ENCODE data around the gene RBM25.
A peak's percentile ranks its signal among the peaks of the same experiment; 100 is the strongest.

The RBM25 gene

DNA sequence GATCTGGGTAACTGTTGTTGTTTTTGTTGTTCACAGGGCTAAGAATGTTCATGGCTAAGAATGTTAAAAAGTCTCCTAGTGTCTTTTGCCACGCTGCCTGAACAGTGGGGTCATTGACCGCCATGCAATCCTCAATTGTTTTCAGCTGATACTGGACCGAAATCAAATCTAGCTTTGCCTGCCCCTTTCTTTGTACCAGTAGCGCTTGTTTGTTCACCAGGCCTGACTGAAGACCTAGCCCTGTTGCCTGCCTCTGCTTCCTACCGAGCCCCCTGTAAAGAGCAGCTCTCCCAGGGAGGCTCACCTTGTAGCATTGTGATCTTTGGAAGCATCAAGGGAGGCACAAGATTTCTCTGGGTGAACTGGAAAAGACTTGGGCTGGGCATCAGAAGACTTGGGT lies 84.7 kb downstream of the RBM25 start:
- DNase-seq (ENCODE audit: low read depth in 2 of 2) = no peak
- TF ChIP-seq, protein P1, sequence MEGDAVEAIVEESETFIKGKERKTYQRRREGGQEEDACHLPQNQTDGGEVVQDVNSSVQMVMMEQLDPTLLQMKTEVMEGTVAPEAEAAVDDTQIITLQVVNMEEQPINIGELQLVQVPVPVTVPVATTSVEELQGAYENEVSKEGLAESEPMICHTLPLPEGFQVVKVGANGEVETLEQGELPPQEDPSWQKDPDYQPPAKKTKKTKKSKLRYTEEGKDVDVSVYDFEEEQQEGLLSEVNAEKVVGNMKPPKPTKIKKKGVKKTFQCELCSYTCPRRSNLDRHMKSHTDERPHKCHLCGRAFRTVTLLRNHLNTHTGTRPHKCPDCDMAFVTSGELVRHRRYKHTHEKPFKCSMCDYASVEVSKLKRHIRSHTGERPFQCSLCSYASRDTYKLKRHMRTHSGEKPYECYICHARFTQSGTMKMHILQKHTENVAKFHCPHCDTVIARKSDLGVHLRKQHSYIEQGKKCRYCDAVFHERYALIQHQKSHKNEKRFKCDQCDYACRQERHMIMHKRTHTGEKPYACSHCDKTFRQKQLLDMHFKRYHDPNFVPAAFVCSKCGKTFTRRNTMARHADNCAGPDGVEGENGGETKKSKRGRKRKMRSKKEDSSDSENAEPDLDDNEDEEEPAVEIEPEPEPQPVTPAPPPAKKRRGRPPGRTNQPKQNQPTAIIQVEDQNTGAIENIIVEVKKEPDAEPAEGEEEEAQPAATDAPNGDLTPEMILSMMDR (IDR thresholded peaks at IDR 0.05; ENCODE audit: low read depth, low read length) = no peak
- no peak overlapping the region for H3K4me3 ChIP-seq (replicated peaks in 1 of 2; ENCODE audit: low read depth in 2 of 2, low read length in 2 of 2)

DNA sequence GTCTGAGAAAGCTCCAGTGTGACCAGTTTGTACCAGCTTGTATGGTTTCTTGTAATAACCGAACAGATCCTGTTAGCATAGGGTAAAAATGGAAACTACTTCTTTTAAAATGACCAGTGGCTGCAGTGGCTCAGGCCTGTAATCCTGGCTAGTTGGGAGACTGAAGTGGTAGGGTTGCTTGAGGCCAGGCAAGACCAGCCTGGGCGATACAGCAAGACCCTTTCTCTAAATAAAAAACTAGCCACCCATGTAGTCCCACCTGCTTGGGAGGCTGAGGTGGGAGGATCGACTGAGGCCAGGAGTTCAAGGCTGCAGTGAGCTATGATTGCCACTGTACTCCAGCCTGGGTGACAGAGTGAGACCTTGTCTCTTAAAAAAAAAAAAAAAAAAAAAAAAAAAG lies 85.3 kb downstream of the RBM25 start:
- DNase-seq (ENCODE audit: low read depth in 2 of 2) = no peak
- no peak overlapping the region for H3K4me3 ChIP-seq (replicated peaks in 1 of 2; ENCODE audit: low read depth in 2 of 2, low read length in 2 of 2)
- TF ChIP-seq, protein P1 (IDR thresholded peaks at IDR 0.05; ENCODE audit: low read depth, low read length) = no peak

DNA sequence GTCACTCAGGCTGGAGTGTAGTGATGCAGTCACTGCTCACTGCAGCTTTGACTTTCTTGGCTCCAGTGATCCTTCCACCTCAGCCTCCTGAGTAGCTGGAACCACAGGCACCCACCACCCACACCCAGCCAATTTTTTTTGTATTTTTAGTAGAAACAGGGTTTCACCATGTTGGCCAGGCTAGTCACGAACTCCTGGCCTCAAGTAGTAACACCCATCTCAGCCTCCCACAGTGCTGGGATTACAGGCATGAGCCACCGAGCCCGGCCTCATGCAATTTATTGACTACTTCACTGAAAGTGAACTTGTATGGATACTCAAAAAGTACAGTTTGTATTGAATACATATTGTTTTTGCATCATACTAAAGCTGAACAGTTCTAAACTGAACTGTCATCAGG lies 87.0 kb downstream of the RBM25 start:
- DNase-seq (ENCODE audit: low read depth in 2 of 2) = no peak
- TF ChIP-seq, protein P1 (IDR thresholded peaks at IDR 0.05; ENCODE audit: low read depth, low read length) = no peak
- H3K4me3 ChIP-seq (replicated peaks in 1 of 2; ENCODE audit: low read depth in 2 of 2, low read length in 2 of 2) = no peak overlapping the region

DNA sequence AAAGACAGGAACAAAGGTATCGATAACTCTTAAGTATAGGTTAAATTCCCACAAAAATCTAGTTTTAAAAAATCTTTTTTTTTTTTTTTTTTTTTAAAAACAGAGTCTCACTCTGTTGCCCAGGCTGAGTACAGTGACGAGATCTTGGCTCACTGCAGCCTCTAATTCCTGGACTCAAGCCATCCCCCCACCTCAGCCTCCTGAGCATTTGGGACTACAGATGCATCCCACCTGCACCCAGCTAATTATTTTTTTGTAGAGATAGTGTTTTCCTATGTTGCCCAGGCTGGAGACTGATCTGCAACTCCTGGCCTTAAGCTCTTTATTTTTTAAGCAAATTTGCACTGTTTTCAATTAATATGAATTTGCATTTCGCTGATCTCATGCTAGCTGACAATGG lies 87.8 kb downstream of the RBM25 start:
- TF ChIP-seq, protein P1 (IDR thresholded peaks at IDR 0.05; ENCODE audit: low read depth, low read length) = no peak

DNA sequence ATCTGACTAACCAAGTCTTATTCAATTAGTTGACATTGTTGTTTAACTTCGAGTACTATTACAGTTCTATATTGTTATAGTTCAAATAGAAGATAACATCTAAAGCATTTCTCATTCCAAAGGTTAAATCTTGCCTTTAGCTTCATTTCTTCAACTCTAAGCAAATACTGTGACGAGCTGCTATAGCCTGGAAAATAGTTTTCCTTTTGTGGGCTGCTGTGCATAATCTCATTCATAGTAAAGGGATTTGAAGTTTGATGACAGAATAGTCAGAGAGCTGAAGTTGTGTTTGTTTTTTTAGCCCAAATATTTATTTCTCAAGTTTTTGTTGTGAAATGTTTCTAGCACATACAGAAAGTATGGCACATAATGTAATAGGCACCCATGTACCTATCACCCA lies 91.4 kb downstream of the RBM25 start:
- TF ChIP-seq, protein P1 (IDR thresholded peaks at IDR 0.05; ENCODE audit: low read depth, low read length) = no peak
- H3K4me3 ChIP-seq (replicated peaks in 1 of 2; ENCODE audit: low read depth in 2 of 2, low read length in 2 of 2) = no peak overlapping the region
- DNase-seq (ENCODE audit: low read depth in 2 of 2) = peak in 1 of 2 donors; percentile 10

More for the DNA sequence above, 87.8 kb downstream of the RBM25 start:
- DNase-seq (ENCODE audit: low read depth in 2 of 2) = no peak
- no peak overlapping the region for H3K4me3 ChIP-seq (replicated peaks in 1 of 2; ENCODE audit: low read depth in 2 of 2, low read length in 2 of 2)

DNA sequence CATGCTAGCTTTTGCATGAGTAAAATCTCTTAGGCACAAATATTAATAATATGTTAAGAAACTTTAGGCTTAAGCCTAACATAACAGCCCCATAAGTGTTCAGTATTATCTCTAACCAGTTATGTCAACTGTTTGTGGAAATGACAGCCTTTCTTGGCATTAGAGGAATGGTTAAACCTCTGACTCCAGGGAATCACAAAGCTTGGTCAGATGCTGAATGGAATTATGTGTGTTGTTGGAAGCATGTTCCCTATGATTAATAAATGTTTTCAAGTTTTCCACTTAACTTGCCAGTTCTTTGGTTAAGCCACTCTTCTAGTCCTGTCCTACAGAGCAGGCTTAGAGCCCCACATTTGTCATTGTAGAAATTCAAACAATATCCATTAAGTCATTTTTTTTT lies 94.9 kb downstream of the RBM25 start:
- peak; percentile 58 to 77 for DNase-seq (ENCODE audit: low read depth in 2 of 2)
- TF ChIP-seq, protein P1 (IDR thresholded peaks at IDR 0.05; ENCODE audit: low read depth, low read length) = no peak
- no peak overlapping the region for H3K4me3 ChIP-seq (replicated peaks in 1 of 2; ENCODE audit: low read depth in 2 of 2, low read length in 2 of 2)

DNA sequence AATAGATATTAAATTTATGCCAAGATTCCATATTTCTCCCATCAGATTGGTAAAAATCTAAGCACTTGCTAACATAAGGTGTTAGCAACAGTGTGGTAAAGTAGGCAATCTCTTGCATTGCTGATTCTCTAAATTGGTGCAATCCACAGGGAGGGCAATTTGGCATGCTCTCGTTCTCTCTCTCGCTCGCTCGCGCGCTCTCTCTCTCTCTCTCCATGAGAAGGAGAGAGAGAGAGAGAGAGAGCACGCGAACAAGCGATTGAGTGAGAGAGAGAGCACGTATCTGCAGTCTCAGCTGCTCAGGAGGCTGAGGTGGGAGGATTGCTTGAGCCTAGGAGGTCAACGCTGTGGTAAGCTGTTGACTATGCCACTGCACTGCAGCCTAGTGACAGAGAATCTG lies 103.9 kb downstream of the RBM25 start:
- TF ChIP-seq, protein P1 (IDR thresholded peaks at IDR 0.05; ENCODE audit: low read depth, low read length) = no peak
- no peak for DNase-seq (ENCODE audit: low read depth in 2 of 2)
- no peak overlapping the region for H3K4me3 ChIP-seq (replicated peaks in 1 of 2; ENCODE audit: low read depth in 2 of 2, low read length in 2 of 2)
